ENCODE data around the gene ANTXR1.

Gene ANTXR1

GRCh38 chr2:69188182-69188900, 175.4 kb downstream of the ANTXR1 start:
- no peak for DNase-seq

GRCh38 chr2:69190743-69191404, 177.9 kb downstream of the ANTXR1 start:
- no peak for DNase-seq

GRCh38 chr2:69191634-69192033, 178.7 kb downstream of the ANTXR1 start:
- DNase-seq, result no peak

- DNase-seq, result no peak
Measured at GRCh38 chr2:69192176-69192945, 179.4 kb downstream of the ANTXR1 start.

GRCh38 chr2:69195706-69196105, 182.7 kb downstream of the ANTXR1 start:
- DNase-seq, result no peak

DNA sequence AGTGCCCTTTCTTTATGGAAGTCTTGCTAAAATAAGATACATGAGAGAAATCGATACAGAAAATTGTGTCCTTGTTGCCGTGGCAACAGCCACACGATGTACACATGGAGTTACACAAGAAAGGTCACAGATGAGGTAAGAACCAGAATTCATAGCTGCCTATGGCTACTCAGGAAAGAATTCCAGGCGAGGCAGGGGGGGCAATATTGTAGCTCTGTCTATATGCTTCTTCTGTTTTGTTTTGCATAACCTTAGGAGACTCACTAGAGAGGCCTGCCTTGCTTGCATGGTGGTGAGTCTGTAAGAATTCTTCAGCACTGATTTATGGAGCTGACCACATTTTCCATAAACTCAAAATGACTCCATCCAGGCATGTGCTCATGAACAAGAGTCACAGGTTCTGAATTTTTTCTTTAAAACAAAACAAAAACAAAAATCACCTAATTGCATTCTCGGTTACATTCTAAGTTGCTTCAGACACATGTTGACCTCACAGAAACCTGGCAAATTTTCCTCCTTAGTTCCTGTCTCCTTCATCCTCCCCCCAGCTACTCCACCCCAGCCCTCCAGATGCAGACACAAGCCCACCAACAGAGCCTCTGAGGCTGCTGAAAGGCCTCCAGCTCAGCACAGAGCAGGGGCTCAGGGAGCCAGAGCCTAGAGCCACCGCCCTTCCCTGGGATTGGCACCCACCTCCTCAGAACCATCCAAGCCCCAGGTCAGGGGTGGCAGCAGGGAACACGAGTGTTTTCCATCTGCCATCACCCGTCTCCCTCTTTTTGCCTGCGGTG, 183.5 kb downstream of the ANTXR1 start:
- no peak for DNase-seq

GRCh38 chr2:69200107-69200520, 187.1 kb downstream of the ANTXR1 start:
- no peak for DNase-seq

- no peak for DNase-seq
Measured at GRCh38 chr2:69201259-69201658, 188.3 kb downstream of the ANTXR1 start.

GRCh38 chr2:69202327-69202726, 189.3 kb downstream of the ANTXR1 start:
- no peak for DNase-seq

- DNase-seq, result no peak
Measured at GRCh38 chr2:69203166-69203985, 190.4 kb downstream of the ANTXR1 start.

GRCh38 chr2:69204654-69205053, 191.7 kb downstream of the ANTXR1 start:
- DNase-seq, result no peak

DNA sequence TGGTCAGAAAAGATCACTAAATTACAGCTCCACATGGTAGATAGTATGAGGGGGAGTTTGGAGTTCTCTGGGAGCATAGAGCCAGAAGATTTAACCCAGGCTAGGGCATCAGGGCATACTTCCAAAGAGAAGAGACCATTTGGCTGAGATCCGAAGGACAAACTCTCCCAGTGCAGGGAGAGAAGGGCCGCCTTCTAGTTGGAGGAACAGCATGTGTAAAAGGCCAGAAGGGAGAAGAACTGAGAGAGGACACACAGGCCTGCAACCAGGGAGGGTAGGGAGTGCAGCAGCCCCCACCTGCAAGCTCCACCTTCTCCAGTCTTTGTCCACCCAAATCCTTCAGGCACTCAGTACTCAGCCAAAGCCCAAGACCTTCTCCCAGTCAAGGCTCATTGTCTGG, 192.1 kb downstream of the ANTXR1 start:
- no peak for DNase-seq

DNA sequence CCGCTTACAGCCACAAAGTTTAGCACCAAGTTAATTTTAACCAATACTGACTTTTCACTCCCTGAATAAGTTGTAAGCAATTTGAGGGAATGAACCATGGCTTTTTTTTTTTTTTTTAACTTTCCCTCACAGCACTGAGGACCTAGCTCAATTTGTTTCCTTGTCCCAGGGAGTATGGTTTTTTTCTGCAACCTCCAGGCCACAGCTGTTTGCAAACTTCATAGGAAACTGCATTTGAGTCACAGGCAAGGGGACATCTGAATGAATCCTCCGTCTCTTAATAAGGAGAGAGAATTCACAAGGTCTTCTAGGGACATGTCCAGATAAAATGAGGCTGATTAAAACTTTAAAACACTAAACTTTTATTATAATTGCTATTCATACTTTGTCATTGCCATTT, 192.5 kb downstream of the ANTXR1 start:
- DNase-seq, result no peak

DNA sequence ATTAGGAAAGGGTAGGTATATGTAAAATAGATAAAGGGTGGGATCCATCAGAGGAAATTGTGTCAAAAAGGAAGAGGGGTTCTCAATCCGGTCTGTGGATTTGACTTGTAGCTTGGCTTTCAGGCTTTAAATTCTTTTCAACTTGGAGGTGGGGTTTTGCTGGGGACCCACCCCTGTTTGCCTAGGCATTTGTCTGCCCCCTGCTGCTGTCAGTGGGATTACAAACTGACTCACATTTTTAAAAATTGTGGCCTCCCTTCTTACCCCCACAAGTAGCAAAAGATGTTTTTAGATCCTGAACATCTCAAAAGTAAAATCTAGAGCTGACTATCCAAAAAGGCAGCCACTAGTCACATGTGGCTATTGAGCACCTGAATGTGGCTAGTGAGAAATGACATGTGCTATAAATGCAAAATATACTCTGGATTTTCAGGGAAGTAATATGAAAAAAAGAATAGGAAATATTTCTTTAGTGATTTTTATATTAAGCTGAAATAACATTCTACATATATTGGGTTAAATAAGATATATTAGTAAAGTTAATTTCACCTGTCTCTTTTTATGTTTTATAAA, 195.1 kb downstream of the ANTXR1 start:
- DNase-seq, result no peak

GRCh38 chr2:69209482-69209881, 196.5 kb downstream of the ANTXR1 start:
- no peak for DNase-seq

DNA sequence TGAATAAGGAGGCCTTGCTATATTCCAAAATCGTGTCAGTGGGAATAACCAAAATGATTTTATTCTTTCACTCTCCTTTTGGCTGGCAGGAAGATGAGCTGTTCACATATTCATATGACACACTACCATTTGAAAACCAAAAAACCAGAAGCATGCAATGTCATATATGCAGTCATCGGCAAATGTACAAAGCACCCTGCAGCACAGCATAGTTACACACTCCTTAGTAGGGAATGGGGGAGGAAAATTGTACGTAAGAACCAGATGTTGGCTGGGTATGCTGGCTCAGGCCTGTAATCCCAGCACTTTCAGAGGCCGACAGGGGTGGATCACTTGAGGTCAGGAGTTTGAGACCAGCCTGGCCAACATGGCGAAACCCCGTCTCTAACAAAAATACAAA, 197.4 kb downstream of the ANTXR1 start:
- DNase-seq, result no peak

GRCh38 chr2:69211048-69211447, 198.1 kb downstream of the ANTXR1 start:
- no peak for DNase-seq

DNA sequence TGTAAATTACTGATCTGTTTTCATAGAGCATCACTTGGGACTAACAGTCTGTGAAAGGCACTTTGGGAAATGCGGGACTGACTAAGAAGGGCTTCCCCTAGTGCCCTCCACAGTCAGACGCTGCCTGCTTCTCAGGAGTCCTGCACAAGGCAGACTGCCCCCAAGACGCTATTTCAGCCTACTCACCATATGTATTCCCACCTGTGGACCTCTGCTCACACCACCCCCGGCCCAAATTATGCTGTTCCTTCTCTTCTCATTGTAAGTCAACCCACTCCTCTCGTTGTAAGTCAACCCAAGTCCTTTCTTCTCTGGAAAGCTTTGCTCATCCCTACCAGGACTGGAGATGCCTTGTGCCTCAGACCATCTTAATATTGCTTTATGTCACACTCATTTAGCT, 198.7 kb downstream of the ANTXR1 start:
- no peak for DNase-seq

DNA sequence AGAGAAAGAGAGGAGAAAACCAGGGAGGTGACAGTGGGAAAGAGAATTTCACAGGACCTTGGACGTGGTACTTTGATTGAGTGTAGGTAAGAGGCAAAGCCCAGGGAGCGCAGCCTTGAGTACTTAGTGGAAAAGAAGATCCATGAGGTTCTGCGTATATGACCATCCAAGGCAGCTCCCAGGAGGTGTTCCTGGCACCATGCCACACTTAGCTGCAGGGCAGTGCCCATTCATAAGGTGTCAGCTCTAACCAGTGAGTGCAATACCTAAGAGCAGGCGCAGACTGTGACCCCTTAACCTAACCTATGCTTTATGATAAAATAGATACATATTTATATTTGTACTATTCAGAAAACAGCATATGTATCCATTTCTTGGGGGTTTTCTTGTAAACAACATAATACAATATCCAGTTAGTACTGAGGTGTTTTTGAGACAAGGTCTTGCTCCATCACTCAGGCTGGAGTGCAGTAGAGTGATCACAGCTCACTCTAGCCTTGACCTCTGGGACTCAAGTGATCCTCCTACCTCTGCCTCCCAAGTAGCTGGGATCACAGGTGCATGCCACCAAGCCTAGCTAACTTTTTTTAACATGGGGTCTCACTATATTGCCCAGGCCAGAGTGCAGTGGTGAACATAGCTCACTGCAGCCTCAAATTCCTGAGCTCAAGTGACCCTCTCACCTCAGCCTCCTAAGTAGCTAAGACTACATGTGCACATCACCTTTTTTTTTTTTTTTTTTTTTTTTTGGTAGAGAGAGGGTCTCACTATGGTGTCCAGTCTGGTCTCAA, 199.5 kb downstream of the ANTXR1 start:
- DNase-seq, result no peak

DNA sequence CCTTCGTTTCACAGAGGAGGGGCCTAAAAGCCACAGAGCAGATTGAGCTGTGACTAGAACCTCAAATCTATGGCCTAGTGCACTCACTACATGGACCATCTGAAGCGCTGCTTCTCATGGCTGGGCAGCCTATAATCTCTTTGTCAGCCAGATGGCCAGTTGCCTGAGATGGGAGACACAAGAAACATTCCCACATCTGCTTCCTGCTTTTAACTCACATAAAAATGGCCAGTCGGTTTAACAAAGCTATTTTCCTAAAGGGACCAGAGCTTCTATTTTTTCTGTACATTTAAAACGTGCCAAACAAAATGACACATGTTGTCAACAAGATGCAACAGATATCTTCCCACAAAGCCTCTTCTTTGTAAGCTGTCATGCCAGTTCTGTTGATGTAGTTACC, 200.2 kb downstream of the ANTXR1 start:
- DNase-seq, result no peak

GRCh38 chr2:69213782-69214181, 200.8 kb downstream of the ANTXR1 start:
- DNase-seq, result no peak

Data from stimulated activated naive CD4-positive, alpha-beta T cell treated with Interleukin-2 at 50 U/mL for 16 hours (primary cell).